Loucy (cell line): ENCODE data around the gene CHTOP.

Source experiments
- H2AFZ ChIP-seq: fragments of 200-600 bp; sonication (generic); 2 replicates; pipeline ENCODE4 v1.6.0; 2016; ENCODE audit warnings: antibody characterized with exemption, mild to moderate bottlenecking, low read length, moderate library complexity
- H3F3A ChIP-seq: fragments of 200-600 bp; 2 replicates; pipeline ENCODE4 v1.6.0; 2016; ENCODE audit warnings: antibody characterized with exemption, low read depth, mild to moderate bottlenecking
- H3K27me3 ChIP-seq: fragments of 200-600 bp; sonication (generic); 2 replicates; pipeline ENCODE4 v1.6.1; 2014; ENCODE audit warnings: low read length, mild to moderate bottlenecking; ENCODE audit not compliant: insufficient read depth, poor library complexity, severe bottlenecking
- H3K36me3 ChIP-seq: fragments of 200-600 bp; sonication (generic); 2 replicates; pipeline ENCODE4 v1.6.1; 2016; ENCODE audit warnings: low read length; ENCODE audit not compliant: insufficient read depth
- H3K4me1 ChIP-seq: fragments of 200-600 bp; sonication (generic); 2 replicates; pipeline ENCODE4 v1.5.1; 2014; ENCODE audit warnings: low read length, mild to moderate bottlenecking; ENCODE audit not compliant: insufficient read depth, poor library complexity, severe bottlenecking
- H3K4me2 ChIP-seq: fragments of 200-600 bp; sonication (generic); 2 replicates; pipeline ENCODE4 v1.6.0; 2014; ENCODE audit warnings: antibody characterized with exemption, low read length, low read depth, mild to moderate bottlenecking; ENCODE audit not compliant: poor library complexity, severe bottlenecking
- H3K4me3 ChIP-seq: fragments of 200-600 bp; sonication (generic); 2 replicates; pipeline ENCODE4 v1.5.1; 2014; ENCODE audit warnings: low read length, mild to moderate bottlenecking, mixed read lengths; ENCODE audit not compliant: poor library complexity, severe bottlenecking
- H3K79me2 ChIP-seq: fragments of 200-600 bp; sonication (generic); 2 replicates; pipeline ENCODE4 v1.6.1; 2014; ENCODE audit warnings: low read length; ENCODE audit not compliant: insufficient read depth
- H3K9ac ChIP-seq: fragments of 200-600 bp; sonication (generic); 2 replicates; pipeline ENCODE4 v1.6.0; 2014; ENCODE audit warnings: mild to moderate bottlenecking, low read depth, low read length, moderate library complexity; ENCODE audit not compliant: poor library complexity, severe bottlenecking
- H3K9me2 ChIP-seq: fragments of 200-600 bp; sonication (generic); replicated peaks from 2 replicates; pipeline ENCODE4 v1.6.1; 2016; ENCODE audit warnings: low read depth, low read length, mixed read lengths
- H3K9me3 ChIP-seq: fragments of 200-600 bp; sonication (generic); 2 replicates; pipeline ENCODE4 v1.6.1; 2014; ENCODE audit warnings: mild to moderate bottlenecking, antibody characterized with exemption, low read length, low read depth; ENCODE audit not compliant: insufficient read depth
- H4K20me1 ChIP-seq: fragments of 200-600 bp; sonication (generic); 2 replicates; pipeline ENCODE4 v1.6.0; 2014; ENCODE audit warnings: antibody characterized with exemption, low read length, mild to moderate bottlenecking; ENCODE audit not compliant: insufficient read depth, poor library complexity, severe bottlenecking
- EZH2phosphoT487 ChIP-seq: fragments of 200-600 bp; IDR thresholded peaks from 2 replicates; pipeline ENCODE4 v1.6.1; 2018; ENCODE audit warnings: antibody characterized with exemption, mild to moderate bottlenecking, moderate library complexity, borderline replicate concordance
- TF ChIP-seq, protein P1 (sequence below): fragments of 200-600 bp; sonication (generic); conservative IDR thresholded peaks from 2 replicates; pipeline ENCODE4 v1.5.1; 2014; ENCODE audit warnings: mild to moderate bottlenecking, antibody characterized with exemption, low read length

Gene CHTOP

DNA sequence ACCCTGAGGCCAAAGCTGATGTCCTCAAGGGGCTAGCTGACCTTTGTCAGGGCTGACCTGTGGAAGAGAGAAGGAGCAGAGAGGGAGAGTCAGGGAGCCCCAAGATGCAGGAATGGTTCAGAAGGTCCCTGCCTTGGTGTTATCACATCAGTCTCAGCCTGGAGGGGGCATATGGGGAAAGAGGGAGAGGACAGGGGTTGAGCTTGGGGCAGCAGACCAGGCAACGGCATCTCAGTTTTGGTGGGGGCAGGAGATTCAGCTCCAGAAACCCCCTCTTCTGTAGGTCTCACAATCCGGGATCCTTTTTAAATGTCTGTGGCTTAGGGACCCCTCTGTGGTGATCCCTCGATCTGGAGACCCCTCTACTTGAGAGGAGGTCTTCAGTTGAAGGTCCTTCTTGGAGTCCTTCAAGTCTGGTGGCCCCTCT is 7.4 kb upstream of the CHTOP start:
- no peaks in the 10 kb centered on the region for H3K36me3 ChIP-seq
- peak overlapping the region; percentile 41 for H3K9ac ChIP-seq
- H4K20me1 ChIP-seq: no peaks in the 10 kb centered on the region
- no peaks in the 10 kb centered on the region for H3K9me3 ChIP-seq
- peaks cover 26% of the 10 kb centered on the region for H3K4me1 ChIP-seq
- H2AFZ ChIP-seq: no peak overlapping the region
- no peaks in the 10 kb centered on the region for H3K27me3 ChIP-seq
- no peaks in the 10 kb centered on the region for H3F3A ChIP-seq
- TF ChIP-seq EZH2phosphoT487: no peak
- TF ChIP-seq, protein P1, sequence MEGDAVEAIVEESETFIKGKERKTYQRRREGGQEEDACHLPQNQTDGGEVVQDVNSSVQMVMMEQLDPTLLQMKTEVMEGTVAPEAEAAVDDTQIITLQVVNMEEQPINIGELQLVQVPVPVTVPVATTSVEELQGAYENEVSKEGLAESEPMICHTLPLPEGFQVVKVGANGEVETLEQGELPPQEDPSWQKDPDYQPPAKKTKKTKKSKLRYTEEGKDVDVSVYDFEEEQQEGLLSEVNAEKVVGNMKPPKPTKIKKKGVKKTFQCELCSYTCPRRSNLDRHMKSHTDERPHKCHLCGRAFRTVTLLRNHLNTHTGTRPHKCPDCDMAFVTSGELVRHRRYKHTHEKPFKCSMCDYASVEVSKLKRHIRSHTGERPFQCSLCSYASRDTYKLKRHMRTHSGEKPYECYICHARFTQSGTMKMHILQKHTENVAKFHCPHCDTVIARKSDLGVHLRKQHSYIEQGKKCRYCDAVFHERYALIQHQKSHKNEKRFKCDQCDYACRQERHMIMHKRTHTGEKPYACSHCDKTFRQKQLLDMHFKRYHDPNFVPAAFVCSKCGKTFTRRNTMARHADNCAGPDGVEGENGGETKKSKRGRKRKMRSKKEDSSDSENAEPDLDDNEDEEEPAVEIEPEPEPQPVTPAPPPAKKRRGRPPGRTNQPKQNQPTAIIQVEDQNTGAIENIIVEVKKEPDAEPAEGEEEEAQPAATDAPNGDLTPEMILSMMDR: no peak
- no peaks in the 10 kb centered on the region for H3K9me2 ChIP-seq
- H3K4me2 ChIP-seq: no peak overlapping the region
- no peaks in the 10 kb centered on the region for H3K79me2 ChIP-seq
- no peak overlapping the region for H3K4me3 ChIP-seq

DNA sequence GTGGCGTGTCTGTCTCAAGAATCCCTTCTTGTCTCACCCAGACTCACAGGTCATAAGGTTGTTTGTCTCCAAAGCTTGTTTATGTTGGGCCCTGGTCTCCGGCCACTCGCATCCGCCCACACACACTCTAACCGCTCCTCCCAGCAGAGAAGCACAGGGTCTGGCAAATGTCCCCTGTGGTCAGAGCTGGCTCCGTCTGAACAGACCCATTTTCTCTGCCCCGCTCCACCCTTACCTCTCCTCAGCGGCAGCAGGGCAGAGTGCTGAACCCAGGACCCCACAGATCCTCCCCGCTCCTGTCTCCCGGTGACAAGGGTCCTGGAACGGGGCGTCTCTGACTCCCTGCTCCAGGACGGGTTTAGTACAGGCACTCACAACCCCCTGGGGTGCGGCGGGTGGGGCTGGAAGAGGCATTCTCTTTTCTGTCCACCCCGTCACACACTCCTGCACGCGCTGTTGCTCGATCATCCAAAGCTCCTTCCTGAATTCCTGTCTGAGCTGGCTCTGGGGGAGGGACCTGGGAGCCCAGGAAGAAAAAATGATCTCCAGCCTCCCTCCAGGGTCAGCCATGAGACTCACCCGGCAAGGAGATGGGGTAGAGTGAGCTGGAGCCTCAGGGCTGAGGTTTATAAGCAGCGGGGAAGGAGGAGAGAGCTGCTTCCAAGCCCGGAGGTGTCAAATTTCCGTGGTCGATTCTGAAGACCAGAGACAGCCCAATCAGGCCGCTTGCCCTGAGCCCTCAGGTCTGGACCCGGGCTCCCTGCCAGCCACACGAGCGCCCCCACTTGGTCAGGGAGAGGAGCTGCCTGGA is 6.8 kb upstream of the CHTOP start, which contains the start of gene S100A13:
Gene S100A13 (minus strand): TSS at position 602 of the 811 bp plus-strand sequence. CDS start 1,033 bp downstream, outside the sequence.
- TF ChIP-seq, protein P1: no peak; the same call in 1 of the 2 replicates
- no peak for TF ChIP-seq EZH2phosphoT487
- Histone ChIP-seq H3K36me3 (no peaks in the 10 kb centered on the region), H3F3A (no peaks in the 10 kb centered on the region), H3K9ac (peak within 1 kb of the TSS; percentile 41), H3K4me3 (no peak within 1 kb of the TSS), H3K9me3 (no peaks in the 10 kb centered on the region), H3K27me3 (no peaks in the 10 kb centered on the region), H2AFZ (no peak within 1 kb of the TSS), H3K4me1 (peaks cover 26% of the 10 kb centered on the region), H3K79me2 (no peaks in the 10 kb centered on the region), H4K20me1 (no peaks in the 10 kb centered on the region), H3K9me2 (no peaks in the 10 kb centered on the region), H3K4me2 (peak within 1 kb of the TSS; percentile 28)

DNA sequence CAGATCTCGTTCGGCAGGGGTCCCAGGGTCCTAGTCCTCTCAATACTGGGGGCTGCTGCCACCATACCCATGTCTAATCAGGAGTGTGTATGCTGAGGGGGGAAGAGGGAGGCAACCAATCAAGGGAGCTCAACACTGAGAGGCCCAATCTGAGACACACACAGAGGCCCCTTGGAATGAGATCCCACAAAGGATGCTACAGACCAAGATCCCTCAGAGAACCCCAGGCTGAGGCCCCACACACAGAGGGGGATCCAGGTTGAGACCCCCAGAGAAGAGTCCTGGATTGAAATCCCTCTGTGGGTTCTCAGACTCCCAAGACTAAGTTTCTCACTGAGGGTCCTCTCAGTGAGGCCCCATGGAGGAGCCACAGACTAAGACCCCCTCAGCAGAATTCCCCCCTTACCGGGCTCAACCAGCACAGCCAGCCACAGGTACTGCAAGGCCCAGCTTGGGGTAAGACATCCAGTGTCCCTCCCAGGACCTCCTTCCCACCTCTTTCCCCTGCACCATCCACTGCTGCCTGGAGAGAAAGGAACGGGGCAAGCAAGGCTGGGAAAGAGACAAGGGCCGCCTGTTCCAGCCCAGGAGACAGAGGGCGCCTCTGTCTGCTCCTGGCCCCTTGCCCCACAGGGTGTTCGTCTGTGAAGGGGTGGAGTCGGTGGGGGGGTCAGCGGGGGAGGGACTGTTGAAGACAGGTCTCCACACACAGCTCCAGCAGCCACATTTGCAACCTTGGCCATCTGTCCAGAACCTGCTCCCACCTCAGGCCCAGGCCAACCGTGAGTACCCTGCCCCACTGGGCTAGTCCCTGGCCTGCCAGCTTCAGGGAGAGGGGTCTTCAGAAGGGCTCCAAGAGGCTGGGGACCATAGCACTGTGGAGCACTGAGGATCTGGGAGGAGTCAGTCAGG is 5.9 kb upstream of the CHTOP start, which contains the start of gene S100A1:
Gene S100A1 (plus strand): TSS at position 720 of the 912 bp plus-strand sequence. CDS start 2,088 bp downstream, outside the sequence.
- H3K79me2 ChIP-seq: no peaks in the 10 kb centered on the region
- H3K9me2 ChIP-seq: no peaks in the 10 kb centered on the region
- no peaks in the 10 kb centered on the region for H3K36me3 ChIP-seq
- no peaks in the 10 kb centered on the region for H3K9me3 ChIP-seq
- no peaks in the 10 kb centered on the region for H3F3A ChIP-seq
- H3K9ac ChIP-seq: peak within 1 kb of the TSS; percentile 41
- no peaks in the 10 kb centered on the region for H3K27me3 ChIP-seq
- H3K4me3 ChIP-seq: no peak within 1 kb of the TSS
- H3K4me1 ChIP-seq: peaks cover 26% of the 10 kb centered on the region
- H3K4me2 ChIP-seq: peak within 1 kb of the TSS; percentile 28
- H2AFZ ChIP-seq: no peak within 1 kb of the TSS
- TF ChIP-seq EZH2phosphoT487: no peak
- TF ChIP-seq, protein P1: peak; percentile 61; the same call in 1 of the 2 replicates
- H4K20me1 ChIP-seq: no peaks in the 10 kb centered on the region
